A549 treated with RU486 at 1 μM for 4 hours (cell line): ENCODE data around the gene CCNL2. TPM values are rescaled to one million over a fixed set of nuclear protein-coding genes. Genes with fewer than 3 reads are reported as not detected.

Source experiments
- total RNA-seq: library from RNA; stranded (reverse); fragments of 200-300 nt; extraction: Qiagen RNA extraction; gene quantifications from 5 replicates; pipeline ENCODE4 v1.2.3, GENCODE V29; 2022; ENCODE audit warnings: low read depth

Gene CCNL2
- total RNA-seq: 36.2 to 57.5 TPM (median 50.3 TPM) in 5 replicates

DNA sequence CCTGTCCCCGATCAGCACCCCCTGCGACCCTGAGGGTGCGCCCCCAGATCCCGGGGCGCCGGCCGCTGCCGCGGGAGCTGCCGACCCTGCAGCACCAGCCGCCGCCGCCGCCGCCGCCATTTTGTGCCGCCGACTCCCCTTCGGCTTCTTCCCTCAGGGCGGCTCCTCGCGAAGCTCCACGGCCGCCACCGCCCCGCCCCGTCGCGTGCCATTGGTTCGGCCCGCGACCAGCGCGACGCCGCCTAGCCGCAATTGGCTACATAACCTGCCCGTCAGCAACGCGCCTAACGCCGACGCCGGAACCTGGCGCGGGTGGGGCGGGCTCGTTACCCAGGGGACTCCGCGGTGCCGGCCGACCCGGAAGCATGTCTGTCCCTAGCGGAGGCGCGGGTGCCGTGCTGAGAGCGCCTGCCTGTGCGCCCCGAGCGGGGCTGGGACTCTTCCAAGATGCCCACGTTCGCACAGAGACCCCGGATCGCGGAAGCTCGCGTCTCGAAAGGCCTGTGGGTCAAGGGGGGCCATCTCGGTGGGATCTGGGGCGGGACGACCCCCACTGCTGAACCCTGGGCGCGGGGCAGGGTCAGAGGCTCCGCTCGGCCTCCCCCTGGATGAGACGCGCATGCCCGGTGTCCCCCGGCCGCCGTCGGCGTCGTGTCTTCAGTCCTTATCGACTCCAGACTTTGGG lies at the start of gene CCNL2:
TSS of gene CCNL2 (minus strand) at position 149 of the 685 bp plus-strand sequence. CDS start at position 120, 29 bp downstream.

GRCh38 chr1:1435106-1435903 lies 36.2 kb upstream of the CCNL2 start, which contains the start of gene VWA1:
Gene VWA1 (plus strand): TSS chr1:1435690. CDS start chr1:1435749, 59 bp downstream.

DNA sequence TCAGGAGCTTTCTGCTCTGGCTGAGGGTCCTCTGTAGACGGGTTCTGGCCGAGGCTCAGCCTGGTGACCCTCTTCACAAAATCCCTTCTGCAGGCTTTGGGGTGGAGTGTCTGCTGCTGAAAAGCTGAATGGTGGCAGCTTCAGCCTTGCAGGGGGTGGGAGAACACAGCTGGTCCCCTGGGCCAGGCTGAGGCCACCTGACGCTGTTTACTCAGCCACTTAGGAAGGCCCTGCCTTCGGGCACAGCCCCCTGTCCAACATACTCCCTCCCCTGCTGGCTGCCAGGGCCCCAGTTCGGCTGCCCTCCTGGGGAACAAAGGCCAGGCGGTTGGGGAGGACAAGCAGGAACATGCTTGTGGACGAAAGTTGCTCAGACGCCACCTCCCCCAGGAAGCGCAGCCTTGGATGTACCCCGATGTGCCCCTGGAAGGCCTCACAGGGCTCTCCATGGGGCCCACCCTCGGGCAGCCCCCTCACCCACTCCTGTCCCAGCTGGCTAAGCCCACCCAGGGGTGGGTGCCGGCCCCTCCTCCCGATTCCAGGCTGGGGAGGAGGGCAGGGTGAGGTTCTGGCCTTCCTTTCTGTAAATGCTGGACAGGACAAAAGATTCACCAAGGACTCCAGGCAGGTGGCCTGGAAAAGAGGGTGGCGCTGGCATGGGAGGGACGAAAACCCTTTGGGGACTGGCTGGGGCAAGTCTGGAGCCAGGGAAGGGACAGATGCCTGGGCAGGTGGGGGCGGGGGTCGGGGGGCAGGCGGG lies 22.2 kb upstream of the CCNL2 start, which contains the start of gene ANKRD65:
TSS of gene ANKRD65 (minus strand) at position 130 of the 760 bp plus-strand sequence. CDS start 271 bp downstream, outside the sequence.

DNA sequence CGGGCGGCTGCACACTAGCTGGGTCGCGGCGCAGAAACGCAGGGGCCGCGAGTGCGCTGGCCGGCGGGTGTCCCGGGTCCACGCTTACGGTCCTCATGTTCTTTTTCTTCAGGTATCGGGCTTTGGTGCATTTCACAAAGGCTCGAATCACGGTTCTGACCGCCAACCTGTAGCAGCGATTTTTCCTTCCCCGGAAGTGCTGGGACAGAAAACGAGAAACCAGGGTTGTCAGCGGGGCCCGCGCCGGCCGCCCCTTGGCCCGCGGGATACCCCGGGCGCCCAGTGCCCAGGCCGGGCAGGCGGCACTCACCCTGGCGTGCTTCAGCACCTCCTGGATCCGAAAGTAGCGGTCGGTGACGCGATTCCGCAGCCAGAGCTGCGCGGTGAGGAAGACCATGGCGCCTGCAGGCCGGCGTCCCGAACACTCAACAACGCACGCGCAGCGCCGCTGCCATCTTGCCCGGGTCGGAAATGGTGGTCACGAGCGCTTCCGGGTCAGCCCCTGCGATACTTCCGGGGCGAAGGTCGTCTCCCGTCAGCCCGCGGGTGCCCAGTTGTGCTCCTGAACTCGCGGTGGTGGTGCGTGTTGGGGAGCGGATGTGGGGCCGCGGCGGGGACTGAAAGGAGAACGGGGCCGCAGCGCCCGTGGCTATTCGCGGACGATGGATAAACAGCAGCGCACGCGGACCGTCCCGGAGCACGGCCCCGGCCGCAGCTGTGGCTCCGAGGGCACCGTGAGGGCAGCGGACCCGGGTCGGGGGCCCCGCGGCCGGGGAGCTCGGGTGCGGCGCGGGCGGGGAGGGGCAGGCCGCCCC lies 7.9 kb upstream of the CCNL2 start, which contains the start of gene MRPL20:
TSS of gene MRPL20 (minus strand) at position 473 of the 815 bp plus-strand sequence. CDS start at position 397, 76 bp downstream.

GRCh38 chr1:1374929-1375662 lies 24.0 kb downstream of the CCNL2 start, which contains the start of gene AURKAIP1:
Gene AURKAIP1 (minus strand): TSS chr1:1375207. CDS start chr1:1374756, 451 bp downstream.

DNA sequence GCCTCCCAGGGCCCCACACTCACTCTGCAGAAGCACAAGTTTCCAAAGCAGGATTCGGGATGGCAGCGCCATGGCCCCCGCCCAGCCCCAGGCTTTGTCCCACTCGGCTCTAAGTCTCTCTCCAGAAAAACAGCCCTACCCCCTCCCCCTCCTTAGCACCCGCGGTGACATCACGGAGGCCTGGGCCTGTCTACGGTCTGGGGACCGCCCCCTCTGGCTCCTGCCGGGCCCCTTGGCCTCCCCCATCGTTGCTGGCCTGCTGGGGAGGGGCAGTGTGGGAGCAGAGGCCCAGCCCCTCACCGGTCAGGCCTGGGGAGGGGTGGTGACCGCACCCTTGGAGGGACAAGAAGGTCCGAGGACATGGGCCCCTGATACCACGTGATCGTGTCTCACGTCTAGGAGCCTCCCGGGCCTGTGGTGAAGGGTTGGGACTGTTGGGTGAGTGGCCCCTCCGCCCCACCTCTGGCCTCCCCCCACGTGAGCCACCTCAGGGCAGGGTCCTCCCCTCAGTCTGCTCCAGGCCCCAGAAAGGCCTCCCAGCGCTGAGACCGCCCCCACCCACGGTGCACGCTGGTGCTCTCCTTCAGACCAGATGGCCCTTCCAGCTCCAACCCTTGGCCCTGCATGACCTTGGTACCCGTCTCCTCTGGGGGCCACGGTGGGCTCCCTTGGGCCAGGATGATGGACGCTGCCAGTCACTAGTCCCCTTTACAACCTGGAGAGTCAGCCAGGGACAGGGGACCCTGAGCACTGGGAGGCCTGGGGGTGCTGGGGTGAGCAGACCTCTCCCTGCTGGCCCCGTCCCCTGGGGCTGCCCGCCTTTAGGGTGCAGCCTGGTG lies 40.5 kb downstream of the CCNL2 start, which contains the start of gene MXRA8:
TSS of gene MXRA8 (minus strand) at position 123 of the 839 bp plus-strand sequence. CDS start at position 72, 51 bp downstream.

GRCh38 chr1:1349256-1350012 lies 49.7 kb downstream of the CCNL2 start, which contains the start of gene DVL1:
Gene DVL1 (minus strand): TSS chr1:1349418. CDS start chr1:1349065, 353 bp downstream.

Other genes starting within 250 kb of the CCNL2 start
- not detected in 5 replicates for gene TTLL10, start 225.5 kb downstream of the CCNL2 start, total RNA-seq
- gene TNFRSF18, start 192.7 kb downstream of the CCNL2 start, total RNA-seq: not detected in 5 replicates
- gene TNFRSF4, start 185.2 kb downstream of the CCNL2 start, total RNA-seq: 0.22 TPM in 1 of 5 replicates, not detected in the others
- 105 to 136 TPM (median 127 TPM) in 5 replicates for gene SDF4, start 167.3 kb downstream of the CCNL2 start, total RNA-seq
- 11.0 to 22.5 TPM (median 21.8 TPM) in 5 replicates for gene B3GALT6, start 167.1 kb downstream of the CCNL2 start, total RNA-seq
- gene C1QTNF12, start 152.6 kb downstream of the CCNL2 start, total RNA-seq: 0.59 to 1.7 TPM (median 1.1 TPM) in 5 replicates
- 35.9 to 51.0 TPM (median 48.6 TPM) in 5 replicates for gene UBE2J2, start 125.5 kb downstream of the CCNL2 start, total RNA-seq
- 0.68 to 1.3 TPM (median 1.2 TPM) in 5 replicates for gene SCNN1D, start 118.9 kb downstream of the CCNL2 start, total RNA-seq
- 8.1 to 17.8 TPM (median 13.7 TPM) in 5 replicates for gene ACAP3, start 91.4 kb downstream of the CCNL2 start, total RNA-seq
- gene PUSL1, start 90.7 kb downstream of the CCNL2 start, total RNA-seq: 16.5 to 29.3 TPM (median 22.8 TPM) in 5 replicates
- gene INTS11, start 74.7 kb downstream of the CCNL2 start, total RNA-seq: 47.7 to 61.4 TPM (median 58.1 TPM) in 5 replicates
- gene CPTP, start 74.5 kb downstream of the CCNL2 start, total RNA-seq: 13.1 to 20.9 TPM (median 18.3 TPM) in 5 replicates
- gene TAS1R3, start 68.1 kb downstream of the CCNL2 start, total RNA-seq: 0.08 to 0.14 TPM (median 0.12 TPM) in 5 replicates
- 44.0 to 77.6 TPM (median 71.9 TPM) in 5 replicates for gene DVL1, start 49.9 kb downstream of the CCNL2 start, total RNA-seq
- 0.16 to 1.0 TPM (median 0.27 TPM) in 4 of 5 replicates, not detected in the other for gene MXRA8, start 40.8 kb downstream of the CCNL2 start, total RNA-seq
- gene AURKAIP1, start 24.1 kb downstream of the CCNL2 start, total RNA-seq: 99.9 to 181 TPM (median 176 TPM) in 5 replicates
- gene MRPL20, start 8.0 kb upstream of the CCNL2 start, total RNA-seq: 127 to 156 TPM (median 138 TPM) in 5 replicates
- not detected in 5 replicates for gene ANKRD65, start 21.9 kb upstream of the CCNL2 start, total RNA-seq
- gene VWA1, start 36.4 kb upstream of the CCNL2 start, total RNA-seq: 4.8 to 16.5 TPM (median 14.4 TPM) in 5 replicates
- gene ATAD3C, start 50.4 kb upstream of the CCNL2 start, total RNA-seq: not detected in 5 replicates
- gene ATAD3B, start 72.4 kb upstream of the CCNL2 start, total RNA-seq: 1.6 to 3.3 TPM (median 3.2 TPM) in 5 replicates
- gene ATAD3A, start 112.8 kb upstream of the CCNL2 start, total RNA-seq: 28.2 to 40.1 TPM (median 37.3 TPM) in 5 replicates
- 0.22 to 0.52 TPM (median 0.36 TPM) in 5 replicates for gene TMEM240, start 141.3 kb upstream of the CCNL2 start, total RNA-seq
- 92.5 to 114 TPM (median 109 TPM) in 5 replicates for gene SSU72, start 175.5 kb upstream of the CCNL2 start, total RNA-seq
- gene FNDC10, start 200.8 kb upstream of the CCNL2 start, total RNA-seq: 5.2 to 10.5 TPM (median 8.0 TPM) in 5 replicates
- 8.3 to 20.2 TPM (median 17.1 TPM) in 5 replicates for gene MIB2, start 216.2 kb upstream of the CCNL2 start, total RNA-seq
- gene MMP23B, start 232.8 kb upstream of the CCNL2 start, total RNA-seq: 0.48 to 1.1 TPM (median 0.51 TPM) in 4 of 5 replicates, not detected in the other